NCI-H69 (cell line): ENCODE measurements around the gene TMEM53.
"Not testable (repeated sequence)": the region's sequence is repeated elsewhere in the genome, so short reads cannot be mapped to it uniquely, and the experiment has no call there.

Experiments
- DNase-seq: peaks from one replicate; lab custom pipeline; 2025; lab: John Stamatoyannopoulos, UW

Gene TMEM53

DNA sequence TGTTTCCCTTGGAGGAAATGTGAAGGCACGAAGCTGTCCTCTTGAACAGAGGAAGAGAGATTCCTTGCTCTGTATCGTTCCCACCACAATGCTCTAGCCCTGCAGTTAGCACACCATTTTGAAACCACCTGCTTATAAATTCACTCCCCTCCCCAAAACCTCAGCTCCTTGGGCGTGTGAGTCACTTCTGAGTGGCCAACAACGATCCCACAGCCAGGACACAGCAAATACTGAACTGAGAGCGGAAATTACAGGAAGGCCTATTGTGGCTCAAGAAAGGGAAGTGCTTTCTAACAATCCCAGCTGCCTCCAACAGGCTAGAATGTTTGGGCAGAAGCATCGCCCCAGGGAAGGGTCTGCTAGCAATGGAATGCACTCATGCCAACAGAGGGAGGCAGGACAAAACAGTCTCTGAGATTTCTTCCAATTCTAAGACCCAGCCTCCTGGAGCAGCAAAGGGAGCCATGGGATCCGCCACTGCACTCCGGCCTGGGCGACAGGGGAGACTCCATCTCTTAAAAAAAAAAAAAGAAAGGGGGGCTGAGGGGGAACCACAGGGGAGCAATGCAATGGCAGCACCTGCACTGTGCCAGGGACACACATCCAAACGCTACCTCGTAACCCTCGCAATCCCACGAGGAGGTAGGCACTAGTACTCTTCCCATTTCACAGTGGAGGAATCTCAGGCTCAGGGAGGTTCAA is 1.9 kb downstream of the TMEM53 start:
- DNase-seq: no peak

DNA sequence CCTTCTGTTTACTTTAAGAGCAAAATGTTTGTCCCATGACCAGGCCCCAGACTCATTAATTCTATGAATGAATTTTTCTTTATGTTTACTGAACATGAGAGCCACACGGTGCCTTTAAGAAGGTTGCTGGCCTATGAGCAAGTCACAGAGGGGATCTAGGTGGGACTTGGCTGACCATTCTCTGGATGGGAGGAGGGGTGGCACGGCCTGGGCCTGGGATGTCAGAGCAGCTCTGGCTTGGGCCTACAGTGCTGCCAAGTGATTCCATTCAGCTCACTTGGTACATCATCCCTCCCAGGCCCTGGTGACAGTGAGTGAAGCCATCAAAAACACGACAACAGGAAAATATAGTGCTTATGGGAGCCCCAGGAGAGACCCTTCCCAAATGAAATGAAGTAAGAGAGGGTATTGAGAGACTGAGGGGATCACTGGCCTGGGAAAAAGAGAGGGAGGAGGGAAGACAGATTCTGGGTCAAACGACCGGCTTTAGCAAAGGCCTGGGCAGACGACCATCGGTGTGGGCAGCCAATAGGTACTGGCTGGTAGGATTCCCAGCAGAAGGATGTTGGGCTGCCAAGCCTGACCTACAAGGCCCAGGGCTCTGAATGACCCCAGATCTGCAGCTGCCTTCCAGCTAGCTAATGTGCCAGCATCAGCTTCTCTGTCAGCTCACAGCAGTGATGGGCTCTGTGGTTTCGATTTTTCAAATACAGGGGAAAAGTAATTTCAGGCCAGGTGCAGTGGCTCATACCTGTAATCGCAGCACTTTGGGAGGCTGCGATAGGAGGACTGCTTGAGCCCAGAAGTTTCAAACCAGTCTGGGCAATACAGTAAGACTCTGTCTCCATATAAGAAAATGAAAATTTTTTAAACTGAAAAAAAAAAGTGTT is 3.3 kb downstream of the TMEM53 start:
- DNase-seq: no peak

DNA sequence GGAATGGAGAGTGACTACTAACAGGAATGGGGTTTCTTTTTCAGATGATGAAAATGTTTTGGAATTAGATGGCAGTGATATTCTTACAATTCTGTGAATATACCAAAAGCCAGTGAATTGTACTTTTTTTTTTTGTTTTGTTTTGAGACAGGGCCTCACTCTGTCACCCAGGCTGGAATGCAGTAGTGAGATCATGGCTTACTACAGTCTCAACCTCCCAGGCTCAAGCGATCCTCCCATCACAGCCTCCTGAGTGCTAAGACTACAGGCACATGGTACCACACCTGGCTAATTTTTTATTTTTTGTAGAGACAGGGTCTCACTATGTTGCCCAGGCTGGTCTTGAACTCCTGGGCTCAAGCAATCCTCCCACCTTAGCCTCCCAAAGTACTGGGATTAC is 7.6 kb downstream of the TMEM53 start:
- DNase-seq: not testable (repeated sequence)

DNA sequence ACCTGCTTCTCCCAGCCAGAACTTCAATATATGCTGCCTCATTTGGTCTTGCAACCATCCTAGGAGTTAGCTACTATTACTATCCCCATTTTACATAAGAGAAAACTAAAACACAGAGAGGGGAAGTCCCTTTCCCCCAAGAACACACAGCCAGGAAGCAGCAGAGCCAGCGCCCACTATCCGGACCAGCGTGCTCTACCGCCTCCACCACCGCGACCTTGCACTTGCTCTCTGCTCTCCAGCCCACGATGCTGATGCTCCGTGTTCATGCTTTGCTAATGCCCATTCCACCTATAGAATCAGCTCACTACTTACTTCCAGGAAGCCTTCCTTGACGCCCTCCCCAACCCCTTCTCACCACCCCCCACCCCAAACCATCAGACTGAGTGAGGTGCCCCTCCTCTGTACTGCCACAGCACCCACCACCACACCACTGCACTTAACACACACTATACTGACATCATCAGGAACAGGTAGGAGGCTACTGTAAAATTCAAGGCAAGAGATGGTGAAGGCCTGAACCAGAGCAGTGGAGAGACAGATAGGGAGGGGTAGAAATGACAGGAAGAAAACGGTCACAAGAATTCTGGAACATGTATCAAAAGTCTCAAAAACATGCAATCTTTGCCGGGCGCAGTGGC is 9.4 kb downstream of the TMEM53 start:
- DNase-seq: no peak

DNA sequence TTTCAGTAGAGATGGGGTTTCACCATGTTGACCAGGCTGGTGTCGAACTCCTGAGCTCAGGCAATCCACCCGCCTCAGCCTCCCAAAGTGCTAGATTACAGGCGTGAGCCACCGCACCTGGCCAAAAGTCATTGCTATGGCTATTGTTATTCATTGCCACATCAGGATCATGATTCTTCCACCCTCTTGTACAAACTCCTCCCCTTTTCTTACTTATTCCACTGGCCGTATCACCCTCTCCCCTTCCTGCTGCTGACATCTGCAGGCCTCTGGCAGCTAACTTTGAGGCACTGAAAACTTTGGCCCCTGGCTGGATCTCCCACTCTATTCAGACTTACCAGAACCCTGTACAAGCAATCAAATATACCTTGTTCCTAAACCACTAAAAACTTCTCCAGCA is 10.9 kb downstream of the TMEM53 start:
- no peak for DNase-seq

DNA sequence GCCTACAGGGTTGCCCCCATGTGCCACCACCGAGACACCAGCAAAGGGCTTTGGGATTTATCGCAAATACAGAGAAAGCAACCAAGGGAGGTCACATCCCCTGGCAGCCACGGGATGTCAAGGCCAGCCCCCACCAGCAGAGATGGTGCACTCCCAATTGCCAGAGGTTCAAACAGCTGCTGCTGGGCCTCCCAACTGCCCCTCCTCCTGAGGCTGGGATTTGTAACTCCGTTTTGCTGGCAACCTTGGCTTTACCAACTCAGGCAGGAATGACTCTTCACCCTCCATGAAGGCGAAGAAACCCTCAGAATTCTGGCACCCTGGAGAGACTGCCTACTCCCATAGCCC is 11.6 kb downstream of the TMEM53 start:
- no peak for DNase-seq

GRCh38 chr1:44661781-44662682 is 12.2 kb downstream of the TMEM53 start:
- peak; percentile 71 for DNase-seq

GRCh38 chr1:44660176-44660575 is 14.1 kb downstream of the TMEM53 start:
- DNase-seq: peak; percentile 87

DNA sequence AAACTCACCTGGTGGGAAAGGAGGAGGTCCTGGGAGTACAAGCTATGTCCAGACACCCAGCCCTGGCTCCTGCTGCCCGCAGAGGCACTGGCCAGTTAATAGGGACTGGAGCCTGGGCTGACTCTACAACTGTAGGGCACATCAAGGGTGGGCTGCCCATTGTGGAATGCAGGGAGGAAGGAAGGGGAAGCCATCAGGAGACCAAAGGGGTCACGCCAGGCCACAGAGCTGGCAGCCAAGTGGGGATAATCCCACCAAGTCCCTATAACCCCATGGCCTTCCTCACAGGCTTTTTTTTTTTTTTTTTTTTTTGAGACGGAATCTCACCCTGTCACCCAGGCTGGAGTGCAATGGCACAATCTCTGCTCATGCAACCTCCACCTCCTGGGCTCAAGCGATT is 14.7 kb downstream of the TMEM53 start:
- no peak for DNase-seq

DNA sequence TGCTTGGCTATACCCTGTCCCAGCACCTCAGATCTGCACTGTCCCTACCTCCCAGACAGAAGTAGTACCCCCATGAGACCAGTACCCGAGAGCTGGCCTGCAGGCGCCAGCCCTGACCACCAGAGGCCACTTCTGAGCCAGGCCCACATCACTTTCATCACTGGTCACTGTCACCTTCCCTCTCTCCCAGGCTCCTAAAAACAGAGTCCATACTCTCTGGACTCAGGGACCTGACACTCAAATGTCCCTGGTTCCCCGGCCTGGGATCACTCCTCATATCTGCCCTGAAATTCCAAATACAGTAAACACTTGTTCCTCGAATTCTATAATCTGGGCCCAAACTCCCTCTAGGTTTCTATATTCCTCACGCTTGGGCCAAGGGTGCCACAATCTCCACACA is 18.7 kb downstream of the TMEM53 start:
- peak; percentile 25 for DNase-seq

DNA sequence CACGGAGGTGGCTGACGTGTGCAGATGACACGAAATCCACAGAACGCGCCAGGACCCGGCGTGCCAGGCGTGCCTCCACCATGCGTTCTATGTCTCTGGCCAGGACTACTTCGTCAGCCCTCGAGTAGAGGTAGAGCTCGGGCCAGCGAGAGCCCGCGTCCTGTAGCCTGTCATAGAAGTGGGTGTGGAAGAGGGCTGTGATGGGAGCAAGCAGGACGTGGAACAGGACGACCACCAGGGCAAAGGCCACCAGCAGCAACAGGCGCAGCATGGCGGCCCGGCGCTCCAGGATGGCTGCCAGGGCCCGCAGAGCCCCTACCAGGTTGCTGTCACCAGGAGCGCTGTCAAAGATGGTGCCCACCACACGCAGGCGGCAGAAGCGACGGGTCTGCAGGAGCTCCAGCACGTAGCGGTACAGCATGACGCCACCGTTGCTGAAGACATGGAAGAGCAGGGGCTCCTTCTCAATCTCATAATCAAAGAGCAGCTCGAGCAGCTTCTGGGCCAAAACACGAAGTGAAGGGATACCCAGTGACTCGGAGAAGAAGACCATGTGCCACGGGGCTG is 19.6 kb downstream of the TMEM53 start:
- no peak for DNase-seq

DNA sequence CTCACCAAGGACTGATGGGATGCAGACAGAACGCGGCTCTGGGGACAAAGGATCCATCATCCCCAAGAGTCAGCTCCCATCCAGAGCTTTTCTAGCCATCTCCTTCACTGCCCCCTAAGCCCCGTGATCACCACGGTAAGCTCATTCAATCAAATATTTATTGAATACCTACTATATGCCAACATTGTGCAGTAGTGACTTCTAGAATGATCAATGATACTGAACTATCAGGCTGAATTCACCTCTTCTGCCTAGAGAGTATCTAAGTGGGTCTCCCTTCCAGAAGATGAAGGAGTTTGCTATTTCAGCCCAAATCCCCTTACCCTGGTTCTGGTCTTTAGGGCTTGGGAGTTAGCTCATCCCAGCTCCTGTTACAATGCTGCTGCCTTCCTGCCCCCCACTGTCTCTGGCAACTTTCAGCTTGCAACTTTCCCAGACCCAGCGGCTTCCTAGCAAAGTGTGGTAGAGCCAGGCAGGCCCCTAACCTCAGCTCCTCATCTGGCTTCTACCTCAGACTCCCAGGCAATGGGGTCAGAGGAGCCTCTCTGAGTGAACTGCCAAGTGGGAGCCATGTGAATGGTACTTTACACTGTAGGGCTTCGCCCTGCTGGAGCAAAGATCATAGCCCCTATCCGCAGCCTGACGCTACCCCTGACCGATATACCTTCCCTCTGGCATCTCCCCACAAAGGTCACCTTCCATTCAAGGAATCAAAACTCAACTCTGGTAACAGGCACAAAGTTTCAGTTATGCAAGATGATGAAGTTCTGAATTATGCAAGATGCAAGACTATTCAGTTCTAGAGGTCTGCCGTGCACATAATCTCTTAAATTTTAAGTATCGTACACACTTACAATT is 20.9 kb downstream of the TMEM53 start:
- DNase-seq: no peak

DNA sequence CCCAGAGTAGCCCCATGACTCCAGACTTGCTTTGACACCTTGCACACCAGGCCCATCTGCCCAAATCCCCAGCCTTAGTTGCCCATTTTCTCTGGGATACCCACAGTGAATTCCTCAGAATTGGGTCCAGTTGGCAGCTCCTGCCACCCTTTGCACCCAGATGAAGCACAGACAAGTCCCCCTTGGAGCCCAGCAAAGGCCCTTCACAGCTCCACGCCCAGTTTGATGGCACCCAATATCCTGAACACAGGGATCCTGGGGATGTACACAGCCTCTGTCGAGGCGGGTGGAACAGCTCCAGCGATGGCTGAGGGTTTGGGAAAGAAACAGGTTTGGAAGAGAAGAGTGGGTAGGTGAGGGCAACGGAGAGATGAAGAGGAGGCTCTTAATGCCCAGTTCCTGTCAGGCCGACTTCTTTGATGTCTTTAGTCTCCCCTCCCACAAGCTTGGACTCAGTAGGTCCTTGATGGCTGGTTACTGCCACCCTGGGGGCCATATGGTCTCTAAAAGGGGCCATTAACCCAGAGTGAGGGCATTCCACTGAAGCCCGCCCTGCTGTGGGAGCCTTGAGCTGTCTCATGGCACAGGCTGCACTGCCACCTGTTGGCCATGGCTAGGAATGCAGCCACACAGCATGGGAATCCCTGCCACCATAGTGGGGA is 21.7 kb downstream of the TMEM53 start:
- DNase-seq: peak; percentile 75

DNA sequence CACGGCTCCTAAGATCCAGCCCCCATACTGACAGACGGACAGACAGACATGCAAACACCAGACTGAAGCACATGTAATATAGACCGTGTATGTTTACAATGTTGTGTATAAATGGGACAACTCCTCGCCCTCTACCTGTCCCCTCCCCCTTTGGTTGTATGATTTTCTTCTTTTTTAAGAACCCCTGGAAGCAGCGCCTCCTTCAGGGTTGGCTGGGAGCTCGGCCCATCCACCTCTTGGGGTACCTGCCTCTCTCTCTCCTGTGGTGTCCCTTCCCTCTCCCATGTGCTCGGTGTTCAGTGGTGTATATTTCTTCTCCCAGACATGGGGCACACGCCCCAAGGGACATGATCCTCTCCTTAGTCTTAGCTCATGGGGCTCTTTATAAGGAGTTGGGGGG is 23.2 kb downstream of the TMEM53 start:
- no peak for DNase-seq

GRCh38 chr1:44650159-44650831 is 24.0 kb downstream of the TMEM53 start:
- peak; percentile 82 for DNase-seq

GRCh38 chr1:44649788-44650158 is 24.5 kb downstream of the TMEM53 start:
- no peak for DNase-seq

- no peak for DNase-seq
These were observed 25.6 kb downstream of the TMEM53 start for GRCh38 chr1:44648529-44649250.

DNA sequence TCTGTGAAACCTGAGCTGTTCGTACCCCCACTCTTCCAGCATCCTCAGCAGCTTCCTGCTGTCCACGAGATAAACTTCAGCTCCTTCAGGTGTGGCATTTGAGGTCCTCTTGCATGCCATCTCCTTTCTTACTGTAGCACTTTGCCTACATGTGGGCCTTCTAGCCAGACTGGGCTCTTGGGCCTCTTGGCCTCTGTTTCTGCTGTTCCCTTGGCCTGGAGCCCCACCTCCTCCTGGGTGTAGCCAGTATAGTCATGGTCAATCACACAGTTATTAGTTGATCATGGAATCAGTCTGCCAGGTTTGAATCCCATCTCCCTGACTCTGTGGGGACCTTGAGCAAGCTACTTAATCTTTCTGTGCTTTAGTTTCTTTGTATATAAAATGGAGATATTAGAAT is 26.4 kb downstream of the TMEM53 start:
- DNase-seq: no peak
